Esophagus squamous epithelium (tissue), 4 donors: ENCODE measurements around the gene ST6GAL1.

Experiments
- CTCF ChIP-seq, 6 experiments: fragments of 450-650 bp in 4 of 6; fragments of 200-600 bp in 2 of 6; sonication (generic) in 2 of 6; IDR thresholded peaks; one replicate each; pipeline ENCODE4 v1.5.1; 2016 to 2019; ENCODE audit warnings: antibody characterized with exemption in 6 of 6, mild to moderate bottlenecking in 4 of 6, moderate library complexity in 4 of 6
- POLR2A ChIP-seq, 4 donors: fragments of 450-650 bp; IDR thresholded peaks; one replicate each; pipeline ENCODE4 v1.6.1; 2017; ENCODE audit warnings: antibody characterized with exemption in 4 of 4, mild to moderate bottlenecking in 4 of 4, moderate library complexity in 3 of 4

- TF ChIP-seq POLR2A (IDR thresholded peaks at IDR 0.05): no peak
- TF ChIP-seq CTCF (IDR thresholded peaks at IDR 0.05): no peak
These were observed 112.0 kb downstream of the ST6GAL1 start for GRCh38 chr3:187042346-187042745.
